ENCODE data around the gene GPR82.

The GPR82 gene

GRCh38 chrX:41739871-41740270, 15.9 kb downstream of the GPR82 start:
- no peaks in the 10 kb centered on the region for H3K79me2 ChIP-seq (ENCODE audit: low read length)
- peaks cover 12% of the 10 kb centered on the region; the same call in 1 of the 2 replicates for H3K4me1 ChIP-seq (ENCODE audit: low read length)
- no peak overlapping the region for H3K27ac ChIP-seq (ENCODE audit: low read length)
- TF ChIP-seq EZH2phosphoT487 (IDR thresholded peaks at IDR 0.05; ENCODE audit: low read depth), result no peak
- TF ChIP-seq, protein P1, sequence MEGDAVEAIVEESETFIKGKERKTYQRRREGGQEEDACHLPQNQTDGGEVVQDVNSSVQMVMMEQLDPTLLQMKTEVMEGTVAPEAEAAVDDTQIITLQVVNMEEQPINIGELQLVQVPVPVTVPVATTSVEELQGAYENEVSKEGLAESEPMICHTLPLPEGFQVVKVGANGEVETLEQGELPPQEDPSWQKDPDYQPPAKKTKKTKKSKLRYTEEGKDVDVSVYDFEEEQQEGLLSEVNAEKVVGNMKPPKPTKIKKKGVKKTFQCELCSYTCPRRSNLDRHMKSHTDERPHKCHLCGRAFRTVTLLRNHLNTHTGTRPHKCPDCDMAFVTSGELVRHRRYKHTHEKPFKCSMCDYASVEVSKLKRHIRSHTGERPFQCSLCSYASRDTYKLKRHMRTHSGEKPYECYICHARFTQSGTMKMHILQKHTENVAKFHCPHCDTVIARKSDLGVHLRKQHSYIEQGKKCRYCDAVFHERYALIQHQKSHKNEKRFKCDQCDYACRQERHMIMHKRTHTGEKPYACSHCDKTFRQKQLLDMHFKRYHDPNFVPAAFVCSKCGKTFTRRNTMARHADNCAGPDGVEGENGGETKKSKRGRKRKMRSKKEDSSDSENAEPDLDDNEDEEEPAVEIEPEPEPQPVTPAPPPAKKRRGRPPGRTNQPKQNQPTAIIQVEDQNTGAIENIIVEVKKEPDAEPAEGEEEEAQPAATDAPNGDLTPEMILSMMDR (IDR thresholded peaks at IDR 0.05; ENCODE audit: low read depth, low read length), result no peak
- H3K9me3 ChIP-seq (ENCODE audit: insufficient read depth, low read length), result no peaks in the 10 kb centered on the region
- H3K27me3 ChIP-seq (ENCODE audit: low read depth, low read length), result no peaks in the 10 kb centered on the region
- no peak overlapping the region for H3K4me2 ChIP-seq (ENCODE audit: low read length)
- H4K20me1 ChIP-seq (ENCODE audit: insufficient read depth, low read length), result no peaks in the 10 kb centered on the region; the same call in 1 of the 2 replicates
- no peak overlapping the region for H2AFZ ChIP-seq (ENCODE audit: low read depth, low read length)
- H3K36me3 ChIP-seq (replicated peaks; ENCODE audit: low read depth, low read length), result peaks cover 2% of the 10 kb centered on the region
- H3K4me3 ChIP-seq (ENCODE audit: low read length), result no peak overlapping the region
- H3K9ac ChIP-seq (ENCODE audit: low read length), result no peak overlapping the region

DNA sequence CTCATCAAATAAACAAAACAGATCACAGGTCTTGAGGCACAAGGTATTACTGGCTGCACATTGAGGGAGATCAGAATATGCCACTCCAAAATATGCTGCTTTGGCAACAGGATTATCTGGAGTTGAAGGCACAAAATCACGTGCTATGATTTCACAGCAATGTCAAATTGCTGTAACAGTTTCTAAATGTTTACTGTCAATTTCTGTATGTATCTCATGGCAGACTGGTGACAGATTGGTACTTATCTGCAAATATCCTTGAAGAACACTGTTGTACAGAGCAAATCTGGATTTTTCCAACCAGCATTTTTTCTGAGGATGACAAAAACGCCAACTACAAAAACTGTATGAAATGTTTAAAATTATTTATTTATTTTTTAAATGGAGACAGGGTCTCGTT, 26.7 kb downstream of the GPR82 start:
- TF ChIP-seq, protein P1 (IDR thresholded peaks at IDR 0.05; ENCODE audit: low read depth, low read length), result no peak
- TF ChIP-seq EZH2phosphoT487 (IDR thresholded peaks at IDR 0.05; ENCODE audit: low read depth), result no peak
- Histone ChIP-seq H3K4me2 (ENCODE audit: low read length) (no peak overlapping the region), H3K9me3 (ENCODE audit: insufficient read depth, low read length) (no peaks in the 10 kb centered on the region), H3K4me3 (ENCODE audit: low read length) (no peak overlapping the region), H3K36me3 (replicated peaks; ENCODE audit: low read depth, low read length) (no peaks in the 10 kb centered on the region), H3K27me3 (ENCODE audit: low read depth, low read length) (no peaks in the 10 kb centered on the region), H3K4me1 (ENCODE audit: low read length) (no peaks in the 10 kb centered on the region), H3K9ac (ENCODE audit: low read length) (no peak overlapping the region), H4K20me1 (ENCODE audit: insufficient read depth, low read length) (no peaks in the 10 kb centered on the region), H3K79me2 (ENCODE audit: low read length) (no peaks in the 10 kb centered on the region), H2AFZ (ENCODE audit: low read depth, low read length) (no peak overlapping the region), H3K27ac (ENCODE audit: low read length) (no peak overlapping the region)

DNA sequence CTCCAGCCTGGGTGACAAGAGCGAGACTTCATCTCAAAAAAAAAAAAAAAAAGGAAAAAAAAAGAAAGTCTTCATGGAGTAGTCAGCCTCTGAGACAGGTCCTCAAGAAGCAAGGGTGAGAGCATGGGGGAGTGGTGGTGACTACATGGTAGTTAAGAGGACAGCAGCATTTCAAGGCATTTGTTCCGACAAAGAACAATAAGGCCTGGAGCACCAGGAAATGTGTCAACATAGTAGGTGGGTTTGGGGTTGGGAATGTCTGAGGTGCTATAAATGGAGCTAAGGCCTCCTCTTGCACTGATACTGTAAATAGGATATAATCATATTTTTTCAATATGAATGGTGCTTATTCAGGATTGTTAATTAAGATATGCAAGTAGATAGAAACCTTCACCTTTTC, 34.4 kb downstream of the GPR82 start:
- no peaks in the 10 kb centered on the region for H3K9me3 ChIP-seq (ENCODE audit: insufficient read depth, low read length)
- H4K20me1 ChIP-seq (ENCODE audit: insufficient read depth, low read length), result peaks cover 10% of the 10 kb centered on the region; the same call in 1 of the 2 replicates

DNA sequence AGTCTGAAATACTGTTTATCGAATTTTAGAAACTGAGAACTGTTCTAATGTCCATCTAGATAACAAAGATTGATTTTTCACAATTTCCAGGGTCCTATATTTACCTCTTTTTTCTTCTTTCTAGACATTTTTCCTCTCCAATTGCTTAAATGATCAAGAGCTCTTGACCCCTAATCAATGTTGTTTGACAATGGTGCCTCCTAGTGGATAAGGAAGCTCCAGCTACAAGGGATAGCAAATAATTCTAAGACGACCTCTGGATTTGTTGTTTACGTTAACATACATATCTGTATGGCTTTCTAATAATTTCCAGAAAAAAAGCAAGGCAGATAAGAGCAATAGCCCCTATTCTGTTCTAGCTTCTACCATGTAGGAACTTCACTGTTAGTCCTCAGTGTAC, 35.8 kb downstream of the GPR82 start:
- H3K27me3 ChIP-seq (ENCODE audit: low read depth, low read length), result no peaks in the 10 kb centered on the region
- H3K9me3 ChIP-seq (ENCODE audit: insufficient read depth, low read length), result no peaks in the 10 kb centered on the region
- H4K20me1 ChIP-seq (ENCODE audit: insufficient read depth, low read length), result peaks cover 10% of the 10 kb centered on the region; the same call in 1 of the 2 replicates
- TF ChIP-seq EZH2phosphoT487 (IDR thresholded peaks at IDR 0.05; ENCODE audit: low read depth), result no peak
- TF ChIP-seq, protein P1 (IDR thresholded peaks at IDR 0.05; ENCODE audit: low read depth, low read length), result peak; percentile 69
- H3K4me3 ChIP-seq (ENCODE audit: low read length), result no peak overlapping the region
- H2AFZ ChIP-seq (ENCODE audit: low read depth, low read length), result no peak overlapping the region
- no peak overlapping the region for H3K9ac ChIP-seq (ENCODE audit: low read length)
- no peak overlapping the region for H3K4me2 ChIP-seq (ENCODE audit: low read length)
- no peaks in the 10 kb centered on the region for H3K79me2 ChIP-seq (ENCODE audit: low read length)
- no peaks in the 10 kb centered on the region for H3K36me3 ChIP-seq (replicated peaks; ENCODE audit: low read depth, low read length)
- no peaks in the 10 kb centered on the region for H3K4me1 ChIP-seq (ENCODE audit: low read length)
- no peak overlapping the region for H3K27ac ChIP-seq (ENCODE audit: low read length)

More for the DNA sequence above, 34.4 kb downstream of the GPR82 start:
- H3K4me1 ChIP-seq (ENCODE audit: low read length), result no peaks in the 10 kb centered on the region
- H3K36me3 ChIP-seq (replicated peaks; ENCODE audit: low read depth, low read length), result no peaks in the 10 kb centered on the region
- TF ChIP-seq EZH2phosphoT487 (IDR thresholded peaks at IDR 0.05; ENCODE audit: low read depth), result no peak
- TF ChIP-seq, protein P1 (IDR thresholded peaks at IDR 0.05; ENCODE audit: low read depth, low read length), result no peak
- H2AFZ ChIP-seq (ENCODE audit: low read depth, low read length), result no peak overlapping the region
- H3K9ac ChIP-seq (ENCODE audit: low read length), result no peak overlapping the region
- no peaks in the 10 kb centered on the region for H3K79me2 ChIP-seq (ENCODE audit: low read length)
- H3K27me3 ChIP-seq (ENCODE audit: low read depth, low read length), result no peaks in the 10 kb centered on the region
- H3K4me2 ChIP-seq (ENCODE audit: low read length), result no peak overlapping the region
- no peak overlapping the region for H3K4me3 ChIP-seq (ENCODE audit: low read length)
- no peak overlapping the region for H3K27ac ChIP-seq (ENCODE audit: low read length)
